ENCODE measurements around the gene TIMP3.

The TIMP3 gene

DNA sequence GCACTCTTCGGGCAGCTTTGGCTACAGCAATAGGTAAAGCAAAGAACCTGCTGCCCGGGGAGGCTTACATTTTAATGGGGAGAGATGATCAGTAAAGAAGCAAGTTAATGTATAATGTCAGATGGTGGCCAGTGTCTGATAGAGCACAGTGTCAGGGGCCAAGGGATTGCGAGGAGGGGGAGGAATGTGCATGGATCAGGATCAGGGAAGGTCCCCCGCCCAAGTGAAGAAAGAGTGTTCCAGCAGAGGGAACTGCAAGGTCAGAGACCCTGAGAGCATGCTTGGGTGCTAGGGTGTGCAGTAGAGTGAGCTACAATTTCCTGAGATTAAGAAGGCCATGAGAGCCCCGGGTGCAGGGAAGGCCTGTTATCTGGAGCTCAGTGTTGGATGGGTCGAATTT lies 39.7 kb downstream of the TIMP3 start:
- no peak for DNase-seq (ENCODE audit: low spot score)
- TF ChIP-seq, protein P1, sequence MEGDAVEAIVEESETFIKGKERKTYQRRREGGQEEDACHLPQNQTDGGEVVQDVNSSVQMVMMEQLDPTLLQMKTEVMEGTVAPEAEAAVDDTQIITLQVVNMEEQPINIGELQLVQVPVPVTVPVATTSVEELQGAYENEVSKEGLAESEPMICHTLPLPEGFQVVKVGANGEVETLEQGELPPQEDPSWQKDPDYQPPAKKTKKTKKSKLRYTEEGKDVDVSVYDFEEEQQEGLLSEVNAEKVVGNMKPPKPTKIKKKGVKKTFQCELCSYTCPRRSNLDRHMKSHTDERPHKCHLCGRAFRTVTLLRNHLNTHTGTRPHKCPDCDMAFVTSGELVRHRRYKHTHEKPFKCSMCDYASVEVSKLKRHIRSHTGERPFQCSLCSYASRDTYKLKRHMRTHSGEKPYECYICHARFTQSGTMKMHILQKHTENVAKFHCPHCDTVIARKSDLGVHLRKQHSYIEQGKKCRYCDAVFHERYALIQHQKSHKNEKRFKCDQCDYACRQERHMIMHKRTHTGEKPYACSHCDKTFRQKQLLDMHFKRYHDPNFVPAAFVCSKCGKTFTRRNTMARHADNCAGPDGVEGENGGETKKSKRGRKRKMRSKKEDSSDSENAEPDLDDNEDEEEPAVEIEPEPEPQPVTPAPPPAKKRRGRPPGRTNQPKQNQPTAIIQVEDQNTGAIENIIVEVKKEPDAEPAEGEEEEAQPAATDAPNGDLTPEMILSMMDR (IDR thresholded peaks at IDR 0.05; ENCODE audit: extremely low read depth, missing control alignments) = no peak

DNA sequence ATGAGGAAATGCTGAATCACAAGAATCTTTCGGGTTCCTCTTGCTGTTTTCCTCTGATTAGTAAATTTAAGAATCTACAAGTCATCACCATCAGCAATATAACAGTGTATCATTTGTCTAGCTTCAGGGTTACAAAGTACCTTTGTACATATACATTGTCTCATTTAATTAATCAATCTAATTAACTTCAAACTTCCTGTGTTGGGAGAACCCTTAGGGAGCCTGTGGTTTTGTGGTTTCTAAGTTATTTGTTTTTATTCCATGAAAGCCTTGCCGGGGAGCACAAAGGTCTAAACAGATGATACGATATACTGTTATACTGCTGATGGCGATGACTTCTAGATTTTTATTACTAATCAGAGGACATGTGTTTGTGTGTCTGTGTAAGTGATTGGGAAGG lies 41.0 kb downstream of the TIMP3 start:
- TF ChIP-seq, protein P1 (IDR thresholded peaks at IDR 0.05; ENCODE audit: extremely low read depth, missing control alignments) = no peak
- no peak for DNase-seq (ENCODE audit: low spot score)

DNA sequence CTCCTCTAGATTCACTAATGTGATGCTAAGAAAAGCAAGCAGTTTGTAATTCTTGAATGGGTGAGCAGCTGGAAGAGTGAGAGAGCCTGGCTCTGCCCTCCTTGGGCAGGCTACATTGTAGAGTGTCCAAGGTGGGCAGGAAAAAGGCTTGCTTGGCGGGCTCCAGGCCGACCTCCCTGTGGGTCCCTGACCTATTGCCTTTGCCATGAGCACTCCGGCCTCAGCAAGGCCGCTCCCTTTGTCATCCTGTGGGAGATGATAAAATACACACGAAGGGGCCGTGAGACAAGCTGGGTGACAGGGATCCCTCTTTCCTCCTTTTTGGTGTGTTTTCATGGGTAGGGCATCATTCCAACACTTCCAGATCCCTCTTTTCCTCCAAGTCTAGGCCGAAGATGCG lies 41.8 kb downstream of the TIMP3 start:
- no peak for DNase-seq (ENCODE audit: low spot score)
- TF ChIP-seq, protein P1 (IDR thresholded peaks at IDR 0.05; ENCODE audit: extremely low read depth, missing control alignments) = no peak

DNA sequence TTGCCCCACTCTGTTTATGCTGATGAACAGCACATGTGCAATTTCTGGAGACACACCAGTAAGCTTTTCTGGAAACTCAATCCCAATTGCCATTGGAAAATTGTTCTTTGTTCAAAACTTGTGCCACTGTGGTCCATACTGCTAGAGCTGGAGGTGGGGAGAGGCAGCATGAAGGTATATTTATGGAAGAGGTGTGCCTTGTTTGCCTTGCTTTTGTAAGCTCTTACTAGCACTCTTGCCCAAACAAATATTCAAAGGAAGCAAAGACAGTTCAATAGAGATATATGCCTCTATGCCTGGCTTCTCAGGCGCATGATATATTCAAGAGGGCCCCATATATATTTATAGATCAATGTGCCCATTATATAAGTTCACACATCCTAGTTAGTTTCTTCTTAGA lies 42.7 kb downstream of the TIMP3 start:
- TF ChIP-seq, protein P1 (IDR thresholded peaks at IDR 0.05; ENCODE audit: extremely low read depth, missing control alignments) = no peak
- DNase-seq (ENCODE audit: low spot score) = no peak

DNA sequence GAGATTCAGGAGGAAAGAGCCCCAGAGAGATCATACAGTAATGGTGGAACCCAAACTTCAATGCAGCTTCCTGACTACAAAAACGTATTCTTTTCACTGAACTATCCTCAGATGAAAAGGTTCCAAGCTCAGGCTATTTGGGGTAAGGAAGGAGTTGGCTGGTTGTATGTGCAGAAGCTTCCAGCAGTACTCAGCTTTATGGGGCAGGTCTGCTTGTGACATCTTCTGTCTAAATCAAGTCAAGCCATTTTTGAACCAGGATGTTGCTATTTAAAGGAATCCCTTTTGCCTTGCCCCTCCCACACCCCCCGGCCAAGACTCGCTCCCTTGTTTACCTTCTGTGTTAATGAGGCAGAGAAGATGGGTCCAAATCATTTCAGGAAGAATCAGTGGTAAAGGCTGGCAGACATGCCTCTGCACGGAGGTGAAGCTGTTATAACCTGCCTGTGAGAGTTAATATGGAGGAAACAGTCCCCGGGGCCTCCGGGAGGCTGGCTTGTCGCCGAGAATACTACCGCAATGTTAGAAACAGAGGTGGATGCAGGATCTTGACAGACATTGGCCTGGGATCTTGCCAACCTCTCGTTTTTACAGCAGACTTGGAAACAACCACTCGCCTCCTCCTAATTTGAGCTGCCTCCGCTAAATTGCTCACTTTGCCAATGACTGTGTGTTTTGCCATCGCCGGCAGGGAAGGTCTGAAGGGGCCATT lies 45.4 kb downstream of the TIMP3 start:
- DNase-seq (ENCODE audit: low spot score) = no peak
- TF ChIP-seq, protein P1 (IDR thresholded peaks at IDR 0.05; ENCODE audit: extremely low read depth, missing control alignments) = no peak

DNA sequence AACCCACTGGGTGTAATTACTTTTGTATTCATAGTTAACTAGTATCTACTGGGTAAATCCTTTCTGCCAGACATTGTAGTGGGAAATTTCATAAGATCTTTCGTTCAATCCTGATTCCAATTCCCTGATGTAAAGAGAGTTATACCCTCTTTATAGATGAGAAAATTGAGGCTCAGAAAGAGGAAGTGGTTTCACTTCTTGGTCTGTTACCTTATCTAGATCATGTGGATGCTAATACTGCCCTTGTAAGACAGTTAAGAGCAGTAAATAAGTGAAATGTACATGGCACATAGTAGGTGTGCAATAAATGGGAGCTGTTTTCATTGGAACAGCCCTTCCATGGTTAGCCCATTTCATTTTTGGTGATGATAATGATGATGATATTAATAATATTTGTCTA lies 46.7 kb downstream of the TIMP3 start:
- DNase-seq (ENCODE audit: low spot score) = no peak
- TF ChIP-seq, protein P1 (IDR thresholded peaks at IDR 0.05; ENCODE audit: extremely low read depth, missing control alignments) = no peak

DNA sequence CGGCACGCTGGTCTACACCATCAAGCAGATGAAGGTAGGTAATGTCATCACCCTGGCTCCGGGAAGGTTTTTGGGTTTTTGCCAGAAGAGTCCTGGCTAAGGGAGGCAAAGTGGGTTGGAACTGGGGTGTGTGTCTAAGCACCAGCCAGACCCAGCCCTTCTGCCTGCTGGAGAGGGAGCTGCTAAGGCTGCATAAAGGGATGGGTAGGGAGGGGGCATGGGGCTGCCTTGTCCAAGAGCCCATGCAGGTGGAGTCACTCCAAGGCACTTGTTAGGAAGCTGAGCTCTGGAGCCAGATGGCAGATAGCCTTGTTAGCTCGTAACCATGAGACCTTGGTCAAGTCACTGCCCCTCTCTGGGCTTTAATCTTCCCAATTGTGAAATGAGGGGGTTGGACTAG lies 48.0 kb downstream of the TIMP3 start:
- no peak for DNase-seq (ENCODE audit: low spot score)
- TF ChIP-seq, protein P1 (IDR thresholded peaks at IDR 0.05; ENCODE audit: extremely low read depth, missing control alignments) = no peak

Measured in GM20000 (cell line).